Smooth muscle cell of the brain vasculature (primary cell): ENCODE data around the gene MKKS.
"Not testable (repeated sequence)": the region's sequence is repeated elsewhere in the genome, so short reads cannot be mapped to it uniquely, and the experiment has no call there.

Experiments
- DNase-seq: peaks from one replicate; pipeline ENCODE4 v3.0.0-alpha.2; 2012; ENCODE audit warnings: low read depth, low spot score

The MKKS gene

DNA sequence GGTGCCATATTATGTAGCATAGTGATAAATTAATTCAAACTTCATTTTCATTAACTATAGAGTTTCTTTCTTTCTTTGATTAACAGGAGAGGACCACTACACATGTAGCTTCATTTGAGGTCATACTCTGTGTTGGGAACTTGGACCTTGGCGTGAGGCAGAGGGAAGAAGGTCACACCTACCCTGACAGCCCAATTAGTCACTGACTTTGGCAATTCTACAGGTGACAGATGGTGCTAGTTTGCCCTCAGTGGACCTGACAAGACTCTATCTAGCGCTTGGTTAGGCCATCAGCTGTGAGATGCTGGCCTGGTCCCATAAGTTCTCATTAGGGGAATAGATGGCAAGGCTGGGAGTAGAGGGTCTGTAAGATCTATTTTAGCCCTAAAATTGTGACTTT lies 15.2 kb upstream of the MKKS start:
- DNase-seq, result no peak

GRCh38 chr20:10448270-10449156 lies 14.5 kb upstream of the MKKS start:
- DNase-seq, result no peak

GRCh38 chr20:10447028-10447427 lies 13.0 kb upstream of the MKKS start:
- DNase-seq, result peak; percentile 24

DNA sequence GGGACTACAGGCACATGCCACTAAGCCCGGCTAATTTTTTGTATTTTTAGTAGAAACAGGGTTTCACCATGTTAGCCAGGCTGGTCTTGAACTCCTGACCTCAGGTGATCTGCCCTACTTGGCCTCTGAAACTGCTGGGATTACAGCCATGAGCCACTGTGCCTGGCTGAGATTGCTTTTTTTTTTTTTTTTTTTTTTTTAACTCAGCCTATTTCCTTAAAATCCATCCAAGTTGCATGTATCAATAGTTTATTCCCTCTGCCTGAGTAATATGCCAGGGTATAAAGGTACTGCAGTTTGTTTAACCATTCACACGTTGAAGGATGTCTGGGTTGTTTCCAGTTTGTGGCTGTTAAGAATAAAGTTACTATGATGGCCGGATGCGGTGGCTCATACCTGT lies 11.7 kb upstream of the MKKS start:
- DNase-seq, result no peak

GRCh38 chr20:10443936-10444335 lies 9.9 kb upstream of the MKKS start:
- DNase-seq, result no peak

- no peak for DNase-seq
Measured at GRCh38 chr20:10438217-10438616, 4.2 kb upstream of the MKKS start.

DNA sequence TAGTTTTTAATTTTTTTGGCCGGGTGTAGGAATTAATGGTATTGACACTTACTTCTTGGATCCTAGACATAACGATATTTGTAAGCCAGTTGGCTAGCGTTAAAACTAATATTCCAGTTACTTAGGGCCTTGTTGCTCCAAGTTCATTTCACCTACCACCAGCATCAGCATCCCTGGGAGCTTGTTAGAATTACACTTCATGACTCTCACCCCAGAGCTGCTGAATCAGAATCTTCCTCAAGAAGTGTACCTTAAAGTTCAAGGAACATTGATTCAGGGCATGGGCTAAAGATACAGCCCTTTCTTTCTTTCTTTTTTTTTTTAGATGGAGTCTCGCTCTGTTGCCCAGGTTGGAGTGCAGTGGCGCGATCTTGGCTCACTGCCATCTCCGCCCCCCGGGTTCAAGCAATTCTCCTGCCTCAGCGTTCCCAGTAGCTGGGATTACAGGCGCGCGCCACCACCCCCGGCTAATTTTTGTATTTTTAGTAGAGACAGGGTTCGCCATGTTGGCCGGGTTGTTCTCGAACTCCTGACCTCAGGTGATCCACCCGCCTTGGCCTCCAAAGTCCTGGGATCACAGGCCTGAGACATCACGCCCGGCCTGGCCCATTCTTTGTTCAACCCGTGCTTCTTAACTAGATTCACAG lies 2.2 kb upstream of the MKKS start:
- DNase-seq, result no peak

DNA sequence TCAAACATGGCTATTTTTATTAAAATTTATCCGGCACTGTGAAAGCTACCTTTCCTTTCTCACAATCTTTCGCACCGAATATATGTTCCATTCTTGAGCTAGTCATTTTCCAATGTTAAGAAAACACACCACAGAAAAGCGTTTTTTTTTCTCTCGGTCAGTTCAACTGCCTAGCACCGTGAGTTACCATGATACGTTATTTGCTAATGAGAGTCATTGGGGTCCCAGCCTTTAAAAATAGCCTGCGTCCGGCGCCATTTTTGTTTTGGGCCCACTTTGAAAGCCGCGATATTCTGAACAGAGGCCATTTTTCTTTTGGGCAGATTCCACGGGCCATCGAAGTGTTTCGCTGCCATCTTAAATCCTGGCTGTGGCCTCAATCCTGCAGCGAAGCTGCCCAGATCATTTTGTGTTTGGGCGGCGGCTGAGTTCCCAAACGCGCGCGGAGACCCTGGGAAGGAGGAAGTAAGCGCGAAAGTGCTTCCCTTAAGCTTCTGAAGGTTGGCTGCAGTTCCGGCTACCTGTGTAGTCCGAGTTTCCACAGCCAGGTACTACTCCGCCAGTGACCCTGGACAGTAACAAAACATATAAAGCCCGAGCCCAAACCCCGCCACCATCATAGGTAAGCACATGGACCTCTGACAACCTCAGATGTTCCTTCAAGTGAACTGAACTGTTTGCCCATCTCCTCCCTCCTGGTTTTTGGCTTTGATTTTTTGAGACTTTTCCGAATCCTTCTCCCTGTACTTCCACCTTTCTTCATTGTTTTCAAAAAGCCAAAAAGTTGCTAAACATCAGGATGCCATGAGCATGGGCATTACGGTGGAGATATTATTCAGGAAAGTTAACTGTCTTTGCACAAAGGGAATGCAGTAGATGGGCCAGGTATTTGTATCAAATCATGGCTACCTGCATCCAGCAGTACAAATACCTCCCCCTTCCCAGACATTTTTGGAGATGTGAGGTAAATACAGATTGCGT lies 1.1 kb upstream of the MKKS start, which contains the start of gene SLX4IP:
Gene SLX4IP, plus strand, starts transcription at position 474 of the 981 bp plus-strand sequence. CDS start 22,900 bp downstream, outside the sequence.
- DNase-seq, result peak; percentile 91

DNA sequence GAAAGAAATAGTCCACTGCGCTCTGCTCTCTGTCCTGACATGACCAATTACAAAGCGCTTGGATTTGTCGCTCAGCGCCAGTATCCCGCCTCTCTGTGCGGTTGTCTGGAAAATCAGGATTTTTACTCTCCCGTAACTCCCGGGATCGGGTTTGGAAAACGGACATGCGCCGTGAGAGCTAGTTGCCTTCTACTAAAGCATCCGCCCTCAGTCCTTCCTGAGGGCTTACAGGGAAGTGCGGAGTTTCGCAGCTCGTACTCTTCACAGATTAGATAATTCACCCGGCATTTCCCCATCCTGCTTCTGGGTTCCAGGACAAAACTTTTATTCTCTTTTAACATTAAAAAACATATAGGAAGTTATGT lies 427 bp upstream of the MKKS start:
- DNase-seq, result peak; percentile 98

GRCh38 chr20:10433014-10433622 lies 904 bp downstream of the MKKS start:
- DNase-seq, result no peak

GRCh38 chr20:10432079-10432478 lies 1.9 kb downstream of the MKKS start:
- DNase-seq, result no peak

- DNase-seq, result no peak
Measured at GRCh38 chr20:10430704-10431103, 3.3 kb downstream of the MKKS start.

GRCh38 chr20:10430000-10430466 lies 4.0 kb downstream of the MKKS start:
- no peak for DNase-seq

DNA sequence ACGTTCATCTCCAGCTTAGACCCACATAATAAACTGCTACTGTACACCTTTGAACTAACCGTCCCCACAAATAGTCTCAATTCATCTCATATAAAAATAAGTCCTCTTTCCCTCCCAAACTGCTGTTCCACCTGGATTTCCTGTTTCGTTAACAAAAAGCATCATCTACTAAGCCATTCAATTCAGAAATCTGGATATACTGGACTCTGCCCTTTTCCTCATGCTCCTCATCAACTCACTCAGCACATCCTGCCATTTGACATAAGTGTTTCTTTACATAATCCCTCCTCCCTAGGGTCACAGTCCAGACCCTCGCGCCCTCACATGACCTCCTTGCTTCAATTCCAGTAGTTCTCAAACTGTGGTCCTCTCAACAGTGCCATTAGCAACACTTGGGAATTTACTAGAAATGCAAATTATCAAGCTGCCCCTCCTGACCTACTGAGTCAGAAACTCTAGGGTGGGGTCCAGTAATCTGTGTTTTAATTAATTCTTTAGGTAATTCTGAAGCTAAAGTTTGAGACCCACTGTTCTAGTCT lies 4.5 kb downstream of the MKKS start:
- no peak for DNase-seq

DNA sequence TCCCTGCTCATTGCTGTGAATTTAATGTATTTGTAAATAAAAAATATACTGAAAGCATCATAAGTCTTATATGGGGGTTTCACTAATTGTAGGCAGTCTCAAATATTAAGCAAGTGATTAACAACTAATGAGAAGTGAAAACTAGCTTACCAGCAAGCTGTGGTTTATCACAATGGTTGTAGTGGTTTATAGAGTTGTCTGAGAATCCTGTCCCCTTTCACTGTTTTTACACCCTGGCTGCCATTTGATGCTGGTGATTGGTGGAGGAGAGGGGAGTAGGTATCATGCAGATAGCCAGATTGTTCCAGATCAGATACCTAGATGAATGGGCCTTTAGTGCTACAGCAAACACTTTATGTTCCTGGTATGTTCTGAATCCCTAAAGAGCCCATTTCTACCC lies 6.0 kb downstream of the MKKS start:
- DNase-seq, result no peak

- peak; percentile 53 for DNase-seq
Measured at GRCh38 chr20:10427060-10427692, 6.8 kb downstream of the MKKS start.

DNA sequence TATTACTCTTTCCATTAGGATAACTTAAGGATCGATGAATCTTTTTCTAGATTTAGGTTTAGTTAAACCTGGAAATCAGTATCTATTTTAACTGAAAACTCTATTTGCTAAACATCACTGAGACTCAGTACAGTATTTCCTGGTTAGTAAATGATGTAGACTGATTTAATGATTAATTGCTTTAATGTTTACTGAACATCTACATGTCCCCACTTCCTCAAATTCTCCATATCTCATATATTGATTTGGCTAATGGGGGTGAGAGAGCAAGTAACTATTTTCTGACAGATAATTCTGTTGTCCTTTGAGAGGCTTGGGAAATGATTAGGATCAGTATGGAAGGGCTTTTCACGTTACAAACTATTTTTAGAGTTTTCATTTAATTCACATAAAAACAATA lies 10.3 kb downstream of the MKKS start:
- no peak for DNase-seq

- no peak for DNase-seq
Measured at GRCh38 chr20:10419550-10420133, 14.4 kb downstream of the MKKS start.

DNA sequence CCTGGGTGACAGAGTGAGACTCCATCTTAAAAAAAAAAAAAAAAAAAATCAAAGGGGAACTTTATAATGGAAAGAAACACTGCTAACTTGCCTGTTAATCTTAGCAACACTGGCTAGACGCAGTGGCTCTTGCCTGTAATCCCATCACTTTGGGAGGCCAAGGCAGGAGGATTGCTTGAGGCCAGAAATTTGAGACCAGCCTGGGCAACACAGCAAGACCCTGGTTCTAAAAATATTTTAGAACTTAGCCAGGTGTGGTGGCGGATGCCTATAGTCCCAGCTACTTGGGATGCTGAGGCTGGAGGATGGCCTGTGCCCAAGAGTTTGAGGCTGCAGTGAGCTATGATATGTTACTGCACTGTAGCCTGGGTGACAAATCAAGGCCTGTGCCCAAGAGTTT lies 16.8 kb downstream of the MKKS start:
- not testable (repeated sequence) for DNase-seq

GRCh38 chr20:10415013-10415650 lies 18.9 kb downstream of the MKKS start:
- DNase-seq, result no peak
